Activated naive CD4-positive, alpha-beta T cell treated with anti-CD3 and anti-CD28 coated beads, Interleukin-2, amount 50 U/mL, for 24 hours (primary cell): ENCODE data around the gene CDKN2C.
"Not testable (repeated sequence)": the region's sequence is repeated elsewhere in the genome, so short reads cannot be mapped to it uniquely, and the experiment has no call there.

Experiments used
- H3K27ac Mint-ChIP-seq: one replicate; pipeline ENCODE4 v1.8.0; 2021; ENCODE audit warnings: mild to moderate bottlenecking, mixed read lengths
- H3K27me3 Mint-ChIP-seq: one replicate; pipeline ENCODE4 v1.8.0; 2021; ENCODE audit warnings: mixed read lengths
- H3K36me3 Mint-ChIP-seq: one replicate; pipeline ENCODE4 v1.8.0; 2021; ENCODE audit warnings: mixed read lengths
- H3K4me1 Mint-ChIP-seq: one replicate; pipeline ENCODE4 v1.8.0; 2021; ENCODE audit warnings: mixed read lengths
- H3K4me3 Mint-ChIP-seq: one replicate; pipeline ENCODE4 v1.8.0; 2021; ENCODE audit warnings: mild to moderate bottlenecking, mixed read lengths
- H3K9me3 Mint-ChIP-seq: one replicate; pipeline ENCODE4 v1.8.0; 2021; ENCODE audit warnings: mixed read lengths

CDKN2C gene

DNA sequence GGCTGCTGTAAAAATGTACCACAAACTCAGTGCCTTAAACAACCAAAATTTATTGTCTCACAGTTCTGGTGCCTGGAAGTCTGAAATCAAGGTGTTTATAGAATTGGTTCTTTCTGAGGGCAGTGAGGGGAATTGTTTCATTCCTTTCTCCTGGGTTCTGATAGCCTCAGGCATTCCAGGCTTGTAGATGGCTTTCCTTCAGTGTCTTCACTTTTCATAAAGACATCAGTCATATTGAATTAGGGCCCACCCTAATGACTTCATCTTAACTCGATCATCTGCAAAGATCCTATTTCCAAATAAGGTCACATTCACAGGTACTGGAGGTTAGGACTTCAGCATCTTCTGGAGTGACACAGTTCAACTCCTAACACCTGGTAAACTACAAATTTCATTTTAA, 15.0 kb downstream of the CDKN2C start:
- H3K4me3 Mint-ChIP-seq: no peak overlapping the region
- no peaks in the 10 kb centered on the region for H3K36me3 Mint-ChIP-seq
- no peaks in the 10 kb centered on the region for H3K4me1 Mint-ChIP-seq
- H3K27me3 Mint-ChIP-seq: peaks cover 7% of the 10 kb centered on the region
- H3K9me3 Mint-ChIP-seq: no peaks in the 10 kb centered on the region
- no peak overlapping the region for H3K27ac Mint-ChIP-seq

GRCh38 chr1:50986653-50987052, 16.6 kb downstream of the CDKN2C start:
- no peaks in the 10 kb centered on the region for H3K36me3 Mint-ChIP-seq
- no peak overlapping the region for H3K4me3 Mint-ChIP-seq
- H3K27ac Mint-ChIP-seq: no peak overlapping the region
- H3K27me3 Mint-ChIP-seq: peaks cover 5% of the 10 kb centered on the region
- no peaks in the 10 kb centered on the region for H3K4me1 Mint-ChIP-seq
- no peaks in the 10 kb centered on the region for H3K9me3 Mint-ChIP-seq

DNA sequence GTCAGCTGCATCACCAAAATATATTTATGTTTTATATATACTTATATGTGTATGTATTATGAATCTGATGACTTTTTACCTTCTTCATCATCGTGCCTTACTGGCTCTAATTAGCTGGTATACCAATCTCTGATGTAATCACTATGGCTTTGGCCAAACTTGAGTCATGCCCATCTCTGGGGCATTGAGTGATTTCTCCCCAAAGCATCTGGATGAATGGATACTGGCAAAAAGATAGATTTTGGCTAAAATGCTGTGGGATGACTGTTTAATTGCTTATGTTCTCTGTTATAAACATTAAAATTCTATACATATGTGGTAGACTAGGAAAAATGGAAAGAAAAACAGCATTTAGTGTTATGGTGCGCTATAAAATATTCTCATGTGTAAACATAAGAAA, 19.6 kb downstream of the CDKN2C start:
- Mint-ChIP-seq H3K27me3 (peaks cover 6% of the 10 kb centered on the region), H3K9me3 (no peaks in the 10 kb centered on the region), H3K4me1 (no peaks in the 10 kb centered on the region), H3K4me3 (no peak overlapping the region), H3K27ac (no peak overlapping the region), H3K36me3 (no peaks in the 10 kb centered on the region)

- Mint-ChIP-seq H3K27me3 (peaks cover 2% of the 10 kb centered on the region), H3K9me3 (no peaks in the 10 kb centered on the region), H3K27ac (no peak overlapping the region), H3K4me3 (no peak overlapping the region), H3K36me3 (no peaks in the 10 kb centered on the region), H3K4me1 (no peaks in the 10 kb centered on the region)
Measured at GRCh38 chr1:50992532-50993318, 22.7 kb downstream of the CDKN2C start.

DNA sequence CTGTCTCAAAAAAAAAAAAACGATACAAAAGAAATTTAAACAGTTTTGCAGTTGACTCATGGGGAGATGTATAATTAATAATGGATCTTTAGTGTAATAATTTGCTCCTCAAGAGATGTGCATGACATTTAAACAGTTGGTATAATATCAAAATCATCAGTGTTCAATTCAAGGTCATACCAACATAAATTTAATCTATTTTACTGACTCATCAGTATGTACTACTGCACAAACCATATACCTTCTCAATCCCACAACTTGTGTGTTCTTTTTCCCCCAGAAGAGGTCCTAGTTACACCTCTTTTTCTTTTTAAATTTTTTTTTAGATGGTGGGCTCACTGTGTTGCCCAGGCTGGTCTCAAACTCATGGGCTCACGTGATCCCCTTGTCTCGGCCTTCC, 23.6 kb downstream of the CDKN2C start:
- H3K4me3 Mint-ChIP-seq: no peak overlapping the region
- H3K9me3 Mint-ChIP-seq: no peaks in the 10 kb centered on the region
- H3K27me3 Mint-ChIP-seq: peaks cover 2% of the 10 kb centered on the region
- no peaks in the 10 kb centered on the region for H3K36me3 Mint-ChIP-seq
- no peaks in the 10 kb centered on the region for H3K4me1 Mint-ChIP-seq
- H3K27ac Mint-ChIP-seq: no peak overlapping the region

DNA sequence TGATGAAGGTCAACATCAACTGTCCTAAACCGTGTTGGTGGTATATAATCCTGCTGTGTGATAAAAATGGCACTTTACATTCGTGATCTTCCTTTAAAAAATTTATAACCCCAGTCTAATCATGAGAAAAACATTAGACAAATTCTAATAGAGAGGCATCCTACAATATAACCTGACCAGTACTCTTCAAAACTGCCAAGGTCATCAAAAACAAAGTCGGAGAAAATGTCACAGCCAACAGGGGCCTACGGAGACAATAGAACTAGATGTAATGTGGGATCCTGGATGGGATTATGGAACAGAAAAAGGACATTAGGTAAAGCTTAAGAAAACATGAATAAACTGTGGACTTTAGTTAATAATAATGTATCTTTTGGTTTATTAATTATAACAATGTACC, 25.0 kb downstream of the CDKN2C start:
- H3K9me3 Mint-ChIP-seq: no peaks in the 10 kb centered on the region
- no peaks in the 10 kb centered on the region for H3K4me1 Mint-ChIP-seq
- H3K27ac Mint-ChIP-seq: no peak overlapping the region

GRCh38 chr1:50995651-50996050, 25.6 kb downstream of the CDKN2C start:
- no peaks in the 10 kb centered on the region for H3K4me1 Mint-ChIP-seq
- H3K4me3 Mint-ChIP-seq: no peak overlapping the region
- no peaks in the 10 kb centered on the region for H3K9me3 Mint-ChIP-seq
- H3K36me3 Mint-ChIP-seq: no peaks in the 10 kb centered on the region
- H3K27me3 Mint-ChIP-seq: peaks cover 2% of the 10 kb centered on the region
- no peak overlapping the region for H3K27ac Mint-ChIP-seq

More for the DNA sequence above, 25.0 kb downstream of the CDKN2C start:
- peaks cover 2% of the 10 kb centered on the region for H3K27me3 Mint-ChIP-seq
- H3K4me3 Mint-ChIP-seq: no peak overlapping the region
- no peaks in the 10 kb centered on the region for H3K36me3 Mint-ChIP-seq

DNA sequence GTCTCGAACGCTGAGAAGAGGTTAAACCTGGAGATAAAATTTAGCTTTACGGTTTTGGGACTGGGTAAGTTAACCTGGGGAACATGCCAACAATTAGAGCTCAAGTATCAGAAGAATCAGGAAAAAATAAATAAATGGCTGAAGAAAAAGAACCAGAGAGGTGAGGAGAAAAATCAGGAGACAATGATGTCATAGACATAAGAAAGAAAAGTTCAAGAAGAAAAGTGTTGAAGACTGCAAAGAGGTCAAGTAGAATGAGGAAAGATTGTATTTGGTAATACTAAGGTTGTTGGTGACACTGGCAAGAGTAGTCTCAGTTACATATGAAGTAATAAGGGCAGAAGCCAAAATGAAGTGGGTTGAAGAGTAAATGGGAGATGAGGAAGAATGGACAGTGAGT, 26.0 kb downstream of the CDKN2C start:
- Mint-ChIP-seq H3K4me3 (no peak overlapping the region), H3K36me3 (no peaks in the 10 kb centered on the region), H3K27me3 (peaks cover 2% of the 10 kb centered on the region), H3K9me3 (no peaks in the 10 kb centered on the region), H3K27ac (no peak overlapping the region), H3K4me1 (no peaks in the 10 kb centered on the region)

GRCh38 chr1:50999375-50999774, 29.3 kb downstream of the CDKN2C start:
- H3K4me1 Mint-ChIP-seq, H3K36me3 Mint-ChIP-seq, H3K9me3 Mint-ChIP-seq, H3K27me3 Mint-ChIP-seq, H3K4me3 Mint-ChIP-seq, H3K27ac Mint-ChIP-seq: not testable (repeated sequence)

DNA sequence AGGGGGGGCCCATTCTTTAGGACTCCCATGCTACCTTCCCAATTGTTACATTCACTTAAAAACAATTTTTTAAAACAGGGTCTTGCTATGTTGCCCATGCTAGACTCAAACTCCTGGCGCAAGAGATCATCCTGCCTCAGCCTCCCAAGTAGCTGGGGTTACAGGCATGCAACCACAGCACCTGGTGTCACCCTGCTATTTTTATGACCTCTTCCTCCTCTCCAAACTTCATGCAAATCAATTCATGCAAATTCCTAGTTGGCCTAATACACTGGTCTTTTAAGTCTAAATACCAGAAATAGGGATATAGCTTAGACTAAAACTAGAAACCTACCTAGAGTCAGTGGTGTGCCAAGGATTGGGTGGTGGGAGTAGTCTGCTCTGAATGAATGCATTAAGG, 30.1 kb downstream of the CDKN2C start:
- Mint-ChIP-seq H3K4me1 (no peaks in the 10 kb centered on the region), H3K4me3 (no peak overlapping the region), H3K27me3 (no peaks in the 10 kb centered on the region), H3K27ac (no peak overlapping the region), H3K9me3 (no peaks in the 10 kb centered on the region), H3K36me3 (no peaks in the 10 kb centered on the region)

DNA sequence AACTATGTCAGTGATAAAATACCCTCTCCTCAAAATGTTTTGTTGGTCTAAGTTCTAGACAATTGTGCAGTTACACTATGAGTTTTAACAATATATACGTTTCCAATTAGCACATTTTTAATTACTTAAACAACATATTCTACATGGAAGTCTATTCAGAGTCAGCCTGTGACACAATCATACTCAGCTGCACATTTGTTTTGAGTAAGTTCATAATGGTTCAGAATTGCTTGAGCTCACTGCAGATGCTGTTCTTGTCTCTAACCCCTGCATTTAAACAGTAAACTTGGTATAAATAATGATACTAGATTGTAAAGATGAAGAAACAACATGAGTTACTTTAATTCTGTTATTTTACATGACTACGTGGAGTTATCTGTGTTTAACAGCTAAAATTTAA, 30.6 kb downstream of the CDKN2C start:
- no peak overlapping the region for H3K27ac Mint-ChIP-seq
- H3K9me3 Mint-ChIP-seq: no peaks in the 10 kb centered on the region
- H3K36me3 Mint-ChIP-seq: no peaks in the 10 kb centered on the region
- no peak overlapping the region for H3K4me3 Mint-ChIP-seq
- no peaks in the 10 kb centered on the region for H3K27me3 Mint-ChIP-seq
- no peaks in the 10 kb centered on the region for H3K4me1 Mint-ChIP-seq

GRCh38 chr1:51002516-51002915, 32.5 kb downstream of the CDKN2C start:
- Mint-ChIP-seq H3K36me3 (peaks cover 2% of the 10 kb centered on the region), H3K4me3 (no peak overlapping the region), H3K27me3 (no peaks in the 10 kb centered on the region), H3K27ac (no peak overlapping the region), H3K4me1 (no peaks in the 10 kb centered on the region), H3K9me3 (no peaks in the 10 kb centered on the region)

DNA sequence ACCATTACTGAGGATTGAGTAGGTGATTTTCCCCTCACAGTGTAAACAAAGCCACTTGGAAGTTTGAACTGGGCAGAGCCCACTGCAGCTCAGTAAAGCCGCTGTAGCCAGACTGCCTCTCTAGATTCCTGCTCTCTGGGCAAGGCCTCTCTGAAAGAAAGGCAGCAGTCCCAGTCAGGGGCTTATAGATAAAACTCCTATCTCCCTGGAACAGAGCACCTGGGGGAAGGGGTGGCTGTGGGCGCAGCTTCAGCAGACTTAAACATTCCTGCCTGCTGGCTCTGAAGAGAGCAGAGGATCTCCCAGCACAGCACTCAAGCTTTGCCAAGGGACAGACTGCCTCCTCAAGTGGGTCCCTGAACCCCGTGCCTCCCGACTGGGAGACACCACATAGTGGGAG, 35.5 kb downstream of the CDKN2C start:
- H3K27me3 Mint-ChIP-seq, H3K4me3 Mint-ChIP-seq, H3K9me3 Mint-ChIP-seq, H3K4me1 Mint-ChIP-seq, H3K36me3 Mint-ChIP-seq, H3K27ac Mint-ChIP-seq: not testable (repeated sequence)

- H3K27me3 Mint-ChIP-seq: no peaks in the 10 kb centered on the region
- H3K36me3 Mint-ChIP-seq: peaks cover 9% of the 10 kb centered on the region
- no peaks in the 10 kb centered on the region for H3K4me1 Mint-ChIP-seq
- no peak overlapping the region for H3K4me3 Mint-ChIP-seq
- no peaks in the 10 kb centered on the region for H3K9me3 Mint-ChIP-seq
- H3K27ac Mint-ChIP-seq: no peak overlapping the region
Measured at GRCh38 chr1:51009381-51009780, 39.3 kb downstream of the CDKN2C start.

GRCh38 chr1:51014878-51015277, 44.8 kb downstream of the CDKN2C start:
- H3K27me3 Mint-ChIP-seq: no peaks in the 10 kb centered on the region

GRCh38 chr1:51019811-51020210, 49.8 kb downstream of the CDKN2C start:
- Mint-ChIP-seq H3K27ac (no peak overlapping the region), H3K36me3 (no peaks in the 10 kb centered on the region), H3K4me1 (no peaks in the 10 kb centered on the region), H3K9me3 (no peaks in the 10 kb centered on the region), H3K27me3 (peaks cover 4% of the 10 kb centered on the region), H3K4me3 (no peak overlapping the region)

More at GRCh38 chr1:51014878-51015277, 44.8 kb downstream of the CDKN2C start:
- Mint-ChIP-seq H3K4me3 (no peak overlapping the region), H3K36me3 (peaks cover 3% of the 10 kb centered on the region), H3K9me3 (no peaks in the 10 kb centered on the region), H3K27ac (no peak overlapping the region), H3K4me1 (no peaks in the 10 kb centered on the region)
